BE2C (cell line): ENCODE data around the gene KIFC1.

ENCODE experiments used
- DNase-seq: peaks from one replicate; pipeline ENCODE4 v3.0.0-alpha.2; 2020
- H3K27me3 ChIP-seq: fragments of 250-450 bp; sonication (Bioruptor Pico); 2 replicates; pipeline ENCODE4 v1.5.1; 2020; ENCODE audit warnings: mild to moderate bottlenecking
- H3K36me3 ChIP-seq: fragments of 250-450 bp; sonication (Bioruptor Pico); 2 replicates; pipeline ENCODE4 v1.5.1; 2020; ENCODE audit warnings: mild to moderate bottlenecking
- H3K4me1 ChIP-seq: fragments of 250-450 bp; sonication (Bioruptor Pico); 2 replicates; pipeline ENCODE4 v1.5.1; 2020
- H3K4me3 ChIP-seq: 2 replicates; pipeline ENCODE4 v1.5.1; 2011; ENCODE audit warnings: low read depth, low read length
- H3K9me3 ChIP-seq: fragments of 250-450 bp; sonication (Bioruptor Pico); 2 replicates; pipeline ENCODE4 v1.5.1; 2020
- CTCF ChIP-seq: IDR thresholded peaks from 2 replicates; pipeline ENCODE4 v1.5.1; 2012; ENCODE audit warnings: mild to moderate bottlenecking, low read depth, low read length

Gene KIFC1

GRCh38 chr6:33407132-33407718 lies 15.6 kb downstream of the KIFC1 start:
- H3K27me3 ChIP-seq: no peaks in the 10 kb centered on the region
- peaks cover 3% of the 10 kb centered on the region; the same call in 1 of the 2 replicates for H3K4me1 ChIP-seq
- TF ChIP-seq CTCF: peak; percentile 34
- H3K36me3 ChIP-seq: peaks cover 60% of the 10 kb centered on the region
- H3K9me3 ChIP-seq: no peaks in the 10 kb centered on the region
- no peak for DNase-seq
- H3K4me3 ChIP-seq: no peak overlapping the region

GRCh38 chr6:33410050-33410710 lies 18.6 kb downstream of the KIFC1 start:
- no peaks in the 10 kb centered on the region for H3K27me3 ChIP-seq
- DNase-seq: peak; percentile 98
- peaks cover 51% of the 10 kb centered on the region for H3K36me3 ChIP-seq
- peaks cover 3% of the 10 kb centered on the region; the same call in 1 of the 2 replicates for H3K4me1 ChIP-seq
- H3K4me3 ChIP-seq: peak overlapping the region; percentile 69
- TF ChIP-seq CTCF: no peak
- H3K9me3 ChIP-seq: no peaks in the 10 kb centered on the region

DNA sequence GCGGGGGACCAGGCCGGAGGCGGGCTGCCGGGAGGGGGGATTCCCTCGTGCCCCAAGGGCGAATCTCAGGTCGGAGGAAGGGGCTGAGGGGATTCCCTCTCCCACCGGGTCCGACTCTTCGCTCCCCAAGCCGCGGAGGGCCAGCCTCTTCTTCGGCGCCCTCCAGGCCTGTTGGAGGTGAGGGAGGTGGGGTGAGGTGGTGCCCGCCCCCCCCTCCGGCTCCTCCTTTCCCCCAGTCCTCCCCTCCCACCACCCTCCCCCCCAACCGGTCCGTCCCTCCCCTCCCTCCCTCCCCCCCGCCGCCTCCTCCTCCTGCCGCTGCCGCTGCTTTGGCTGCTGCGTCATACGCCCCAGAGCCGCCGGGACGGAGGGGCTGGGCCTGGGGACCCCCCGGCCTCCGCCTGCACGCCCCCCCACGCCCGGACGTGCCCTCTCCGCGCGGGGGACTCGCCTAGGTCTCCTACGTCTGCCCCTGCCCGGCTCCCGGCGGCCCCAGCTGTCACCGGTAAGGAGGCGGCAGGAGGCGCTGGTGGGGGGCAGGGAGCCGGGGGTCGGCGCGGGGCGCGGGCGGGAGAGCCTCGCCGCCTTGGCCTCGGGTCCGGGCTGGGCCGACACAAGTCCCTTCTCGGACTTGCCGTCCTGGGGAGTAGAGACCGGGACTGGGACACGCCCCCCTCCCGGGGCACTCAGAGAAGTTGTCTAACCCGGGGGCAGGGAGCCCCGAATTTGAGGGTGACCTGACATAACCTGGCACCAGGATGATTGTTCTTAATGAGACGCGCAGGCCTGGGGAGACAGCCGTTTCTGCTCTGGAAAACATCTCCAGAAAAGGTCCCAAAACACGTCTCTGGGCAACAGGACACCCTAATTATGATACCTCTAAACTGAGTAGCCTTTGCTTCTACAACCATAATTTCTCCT lies 19.3 kb downstream of the KIFC1 start, which contains the start of gene PHF1:
TSS of gene PHF1 (plus strand) at position 304 of the 921 bp plus-strand sequence. CDS start 1,250 bp downstream, outside the sequence.
- no peaks in the 10 kb centered on the region for H3K9me3 ChIP-seq

DNA sequence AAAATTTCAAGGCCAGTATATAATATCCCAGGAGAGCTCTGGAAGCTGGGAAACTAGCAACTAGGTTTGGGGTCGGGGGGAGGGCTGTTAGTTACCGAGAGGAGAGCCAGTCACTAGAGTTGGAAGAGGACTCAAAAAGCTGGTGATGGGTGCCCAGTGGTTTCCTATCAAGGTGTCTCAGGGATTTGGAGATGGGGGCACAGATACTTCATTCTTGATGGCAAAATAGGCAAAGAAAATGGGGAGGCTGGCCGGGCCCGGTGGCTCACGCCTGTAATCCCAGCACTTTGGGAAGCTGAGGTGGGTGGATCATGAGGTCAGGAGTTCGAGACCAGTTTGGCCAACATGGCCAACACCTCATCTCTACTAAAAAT lies 20.0 kb downstream of the KIFC1 start:
- no peak for TF ChIP-seq CTCF
- no peak for DNase-seq
- no peaks in the 10 kb centered on the region for H3K27me3 ChIP-seq
- peaks cover 3% of the 10 kb centered on the region; the same call in 1 of the 2 replicates for H3K4me1 ChIP-seq
- peaks cover 49% of the 10 kb centered on the region for H3K36me3 ChIP-seq
- no peaks in the 10 kb centered on the region for H3K9me3 ChIP-seq
- peak overlapping the region; percentile 69 for H3K4me3 ChIP-seq

More for the DNA sequence above, 19.3 kb downstream of the KIFC1 start, which contains the start of gene PHF1:
- TF ChIP-seq CTCF: no peak
- DNase-seq: no peak
- Histone ChIP-seq H3K36me3 (peaks cover 51% of the 10 kb centered on the region), H3K4me1 (peaks cover 3% of the 10 kb centered on the region; the same call in 1 of the 2 replicates), H3K4me3 (peak within 1 kb of the TSS; percentile 69), H3K27me3 (no peaks in the 10 kb centered on the region)

DNA sequence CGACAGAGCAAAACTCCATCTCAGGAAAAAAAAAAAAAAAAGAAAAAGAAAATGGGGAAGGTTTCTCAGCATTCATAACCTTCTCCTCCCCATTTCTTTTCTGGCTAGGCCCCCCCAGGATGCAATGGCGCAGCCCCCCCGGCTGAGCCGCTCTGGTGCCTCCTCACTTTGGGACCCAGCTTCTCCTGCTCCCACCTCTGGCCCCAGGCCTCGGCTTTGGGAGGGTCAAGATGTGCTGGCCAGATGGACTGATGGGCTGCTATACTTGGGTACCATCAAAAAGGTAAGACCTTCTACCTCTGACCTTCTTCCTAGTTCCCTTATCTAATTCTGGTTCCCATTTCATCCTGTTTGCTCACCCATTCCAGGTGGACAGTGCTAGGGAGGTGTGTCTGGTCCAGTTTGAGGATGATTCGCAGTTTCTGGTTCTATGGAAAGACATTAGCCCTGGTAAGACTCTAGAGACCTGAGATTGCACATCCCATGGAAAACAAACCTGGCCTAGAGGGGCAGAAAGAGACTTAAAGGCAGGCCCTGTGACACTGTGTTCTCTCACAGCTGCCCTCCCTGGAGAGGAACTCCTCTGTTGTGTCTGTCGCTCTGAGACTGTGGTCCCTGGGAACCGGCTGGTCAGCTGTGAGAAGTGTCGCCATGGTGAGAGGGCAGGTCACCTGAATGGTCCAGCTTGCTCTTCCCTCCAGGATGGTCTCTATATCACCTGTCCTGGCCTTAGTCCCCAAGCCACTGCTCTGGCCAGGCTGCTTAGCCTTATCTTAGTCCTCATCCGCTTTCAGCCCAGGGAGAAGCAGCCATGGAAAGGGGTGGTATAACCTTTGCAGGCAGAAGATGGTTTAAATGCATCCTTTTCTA lies 20.8 kb downstream of the KIFC1 start:
- peaks cover 44% of the 10 kb centered on the region for H3K36me3 ChIP-seq
- no peaks in the 10 kb centered on the region for H3K9me3 ChIP-seq
- no peak overlapping the region for H3K4me3 ChIP-seq
- no peaks in the 10 kb centered on the region for H3K27me3 ChIP-seq
- no peak for DNase-seq
- peaks cover 3% of the 10 kb centered on the region; the same call in 1 of the 2 replicates for H3K4me1 ChIP-seq
- no peak for TF ChIP-seq CTCF
